Measurements from ENCODE around the gene MRPL55. TPM values are rescaled to one million over a fixed set of nuclear protein-coding genes. Genes with fewer than 3 reads are reported as not detected.

Gene MRPL55
- polyA plus RNA-seq, 1 donor from 2014 or later: 168 TPM

DNA sequence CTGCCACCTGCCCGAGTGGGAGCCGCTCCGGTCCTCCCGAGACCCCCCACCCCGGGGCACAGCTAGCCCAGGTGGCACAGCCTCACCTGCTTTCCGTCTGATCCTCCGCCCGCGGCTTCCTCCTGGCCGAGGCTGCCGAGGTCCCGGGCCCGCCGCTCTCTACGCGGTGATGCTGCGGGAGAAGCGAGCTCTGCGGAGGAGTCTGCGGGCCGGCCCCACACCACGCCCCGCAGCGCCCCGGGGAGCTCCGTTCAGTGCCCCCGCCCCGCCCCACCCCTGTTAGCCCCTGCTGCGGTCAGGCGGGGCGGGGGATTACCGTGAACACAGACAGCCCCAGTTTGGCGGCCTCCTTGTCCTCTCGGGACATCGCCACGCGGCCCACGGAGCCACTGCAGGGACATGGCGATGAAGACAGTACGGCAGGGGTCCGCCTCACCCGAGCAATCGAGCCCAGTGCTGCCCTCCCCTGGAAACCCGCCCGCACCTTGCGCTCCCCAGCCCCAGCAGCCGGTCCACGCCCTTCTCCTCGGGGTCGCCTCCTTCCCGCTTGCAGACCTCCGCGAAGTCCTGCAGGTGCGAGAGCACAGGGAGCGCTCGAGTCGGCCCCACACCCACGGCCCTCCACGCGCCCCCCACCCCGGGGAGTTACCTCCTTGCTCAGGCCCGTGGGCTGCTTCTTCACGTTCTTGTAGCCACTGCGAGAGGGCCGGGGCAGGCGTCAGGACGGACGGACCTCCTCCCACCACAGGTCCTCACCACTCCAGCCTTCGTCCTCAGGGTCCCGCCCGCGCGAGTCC, 6.9 kb downstream of the MRPL55 start:
- Histone ChIP-seq H3K36me3 (ENCODE audit: insufficient read depth, low read length) (no peaks in the 10 kb centered on the region), H3K79me2 (replicated peaks; ENCODE audit: insufficient read depth, low read length) (peaks cover 12% of the 10 kb centered on the region), H4K20me1 (ENCODE audit: insufficient read depth) (no peaks in the 10 kb centered on the region)

DNA sequence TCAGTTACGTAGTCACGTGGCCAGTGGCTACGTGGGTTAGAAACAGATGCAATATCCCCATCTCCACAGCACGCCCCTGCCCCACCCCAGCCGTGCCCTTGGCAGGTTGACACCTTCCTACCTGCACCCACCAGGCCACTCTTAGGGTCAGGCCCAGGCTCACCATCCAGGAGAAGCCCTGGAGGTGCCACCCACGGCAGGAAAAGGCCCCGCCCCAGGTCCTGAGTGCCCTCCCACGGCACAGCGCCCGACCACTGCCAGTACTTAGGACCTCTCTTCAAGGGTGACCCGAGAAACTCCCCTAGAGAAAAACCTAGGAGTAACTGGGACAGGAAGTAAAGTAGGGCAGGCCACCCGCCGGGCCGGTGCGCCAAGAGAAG, 7.5 kb downstream of the MRPL55 start:
- Histone ChIP-seq H3K36me3 (ENCODE audit: insufficient read depth, low read length) (peaks cover 3% of the 10 kb centered on the region), H2AFZ (ENCODE audit: low read depth, low read length) (no peak overlapping the region), H3K4me2 (ENCODE audit: low read length) (peak overlapping the region; percentile 62), H3K9me2 (ENCODE audit: insufficient read depth, low read length) (no peaks in the 10 kb centered on the region), H3K9me3 (ENCODE audit: low read length) (no peaks in the 10 kb centered on the region), H3K27me3 (ENCODE audit: insufficient read depth, low read depth, low read length) (no peaks in the 10 kb centered on the region), H3K27ac (ENCODE audit: low read length) (no peak overlapping the region), H3K9ac (ENCODE audit: low read length) (peak overlapping the region; percentile 92), H4K20me1 (ENCODE audit: insufficient read depth) (no peaks in the 10 kb centered on the region), H3K4me3 (ENCODE audit: low read length) (peak overlapping the region; percentile 85), H3K79me2 (replicated peaks; ENCODE audit: insufficient read depth, low read length) (peaks cover 13% of the 10 kb centered on the region), H3F3A (ENCODE audit: insufficient read depth, low read length, poor library complexity, severe bottlenecking) (no peaks in the 10 kb centered on the region)
- TF ChIP-seq POLR2AphosphoS5 (IDR thresholded peaks at IDR 0.05): no peak
- TF ChIP-seq, protein P1, sequence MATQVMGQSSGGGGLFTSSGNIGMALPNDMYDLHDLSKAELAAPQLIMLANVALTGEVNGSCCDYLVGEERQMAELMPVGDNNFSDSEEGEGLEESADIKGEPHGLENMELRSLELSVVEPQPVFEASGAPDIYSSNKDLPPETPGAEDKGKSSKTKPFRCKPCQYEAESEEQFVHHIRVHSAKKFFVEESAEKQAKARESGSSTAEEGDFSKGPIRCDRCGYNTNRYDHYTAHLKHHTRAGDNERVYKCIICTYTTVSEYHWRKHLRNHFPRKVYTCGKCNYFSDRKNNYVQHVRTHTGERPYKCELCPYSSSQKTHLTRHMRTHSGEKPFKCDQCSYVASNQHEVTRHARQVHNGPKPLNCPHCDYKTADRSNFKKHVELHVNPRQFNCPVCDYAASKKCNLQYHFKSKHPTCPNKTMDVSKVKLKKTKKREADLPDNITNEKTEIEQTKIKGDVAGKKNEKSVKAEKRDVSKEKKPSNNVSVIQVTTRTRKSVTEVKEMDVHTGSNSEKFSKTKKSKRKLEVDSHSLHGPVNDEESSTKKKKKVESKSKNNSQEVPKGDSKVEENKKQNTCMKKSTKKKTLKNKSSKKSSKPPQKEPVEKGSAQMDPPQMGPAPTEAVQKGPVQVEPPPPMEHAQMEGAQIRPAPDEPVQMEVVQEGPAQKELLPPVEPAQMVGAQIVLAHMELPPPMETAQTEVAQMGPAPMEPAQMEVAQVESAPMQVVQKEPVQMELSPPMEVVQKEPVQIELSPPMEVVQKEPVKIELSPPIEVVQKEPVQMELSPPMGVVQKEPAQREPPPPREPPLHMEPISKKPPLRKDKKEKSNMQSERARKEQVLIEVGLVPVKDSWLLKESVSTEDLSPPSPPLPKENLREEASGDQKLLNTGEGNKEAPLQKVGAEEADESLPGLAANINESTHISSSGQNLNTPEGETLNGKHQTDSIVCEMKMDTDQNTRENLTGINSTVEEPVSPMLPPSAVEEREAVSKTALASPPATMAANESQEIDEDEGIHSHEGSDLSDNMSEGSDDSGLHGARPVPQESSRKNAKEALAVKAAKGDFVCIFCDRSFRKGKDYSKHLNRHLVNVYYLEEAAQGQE (IDR thresholded peaks at IDR 0.05; ENCODE audit: borderline replicate concordance): no peak
- TF ChIP-seq TAF1 (IDR thresholded peaks at IDR 0.05; ENCODE audit: low read depth): no peak
- TF ChIP-seq, protein P2, sequence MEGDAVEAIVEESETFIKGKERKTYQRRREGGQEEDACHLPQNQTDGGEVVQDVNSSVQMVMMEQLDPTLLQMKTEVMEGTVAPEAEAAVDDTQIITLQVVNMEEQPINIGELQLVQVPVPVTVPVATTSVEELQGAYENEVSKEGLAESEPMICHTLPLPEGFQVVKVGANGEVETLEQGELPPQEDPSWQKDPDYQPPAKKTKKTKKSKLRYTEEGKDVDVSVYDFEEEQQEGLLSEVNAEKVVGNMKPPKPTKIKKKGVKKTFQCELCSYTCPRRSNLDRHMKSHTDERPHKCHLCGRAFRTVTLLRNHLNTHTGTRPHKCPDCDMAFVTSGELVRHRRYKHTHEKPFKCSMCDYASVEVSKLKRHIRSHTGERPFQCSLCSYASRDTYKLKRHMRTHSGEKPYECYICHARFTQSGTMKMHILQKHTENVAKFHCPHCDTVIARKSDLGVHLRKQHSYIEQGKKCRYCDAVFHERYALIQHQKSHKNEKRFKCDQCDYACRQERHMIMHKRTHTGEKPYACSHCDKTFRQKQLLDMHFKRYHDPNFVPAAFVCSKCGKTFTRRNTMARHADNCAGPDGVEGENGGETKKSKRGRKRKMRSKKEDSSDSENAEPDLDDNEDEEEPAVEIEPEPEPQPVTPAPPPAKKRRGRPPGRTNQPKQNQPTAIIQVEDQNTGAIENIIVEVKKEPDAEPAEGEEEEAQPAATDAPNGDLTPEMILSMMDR (IDR thresholded peaks at IDR 0.05; ENCODE audit: poor library complexity, severe bottlenecking): no peak
- no peak for TF ChIP-seq SMC3 (conservative IDR thresholded peaks at IDR 0.05; ENCODE audit: poor library complexity)
- TF ChIP-seq EP300 (conservative IDR thresholded peaks at IDR 0.05; ENCODE audit: poor library complexity, severe bottlenecking): no peak
- TF ChIP-seq MXI1 (conservative IDR thresholded peaks at IDR 0.05; ENCODE audit: poor library complexity, severe bottlenecking): no peak
- TF ChIP-seq EZH2 (IDR thresholded peaks at IDR 0.05; ENCODE audit: borderline replicate concordance, insufficient read depth, low read length, poor library complexity, severe bottlenecking): no peak
- TF ChIP-seq RAD21 (conservative IDR thresholded peaks at IDR 0.05): no peak

More for the DNA sequence above, 6.9 kb downstream of the MRPL55 start:
- H3K9ac ChIP-seq (ENCODE audit: low read length): peak overlapping the region; percentile 92
- no peaks in the 10 kb centered on the region for H3F3A ChIP-seq (ENCODE audit: insufficient read depth, low read length, poor library complexity, severe bottlenecking)
- peak overlapping the region; percentile 85 for H3K4me3 ChIP-seq (ENCODE audit: low read length)
- H3K9me2 ChIP-seq (ENCODE audit: insufficient read depth, low read length): no peaks in the 10 kb centered on the region
- no peaks in the 10 kb centered on the region for H3K9me3 ChIP-seq (ENCODE audit: low read length)
- H3K4me2 ChIP-seq (ENCODE audit: low read length): peak overlapping the region; percentile 62
- H3K27ac ChIP-seq (ENCODE audit: low read length): peak overlapping the region; percentile 89
- no peaks in the 10 kb centered on the region for H3K27me3 ChIP-seq (ENCODE audit: insufficient read depth, low read depth, low read length)
- TF ChIP-seq, protein P1 (IDR thresholded peaks at IDR 0.05; ENCODE audit: borderline replicate concordance): no peak
- TF ChIP-seq SMC3 (conservative IDR thresholded peaks at IDR 0.05; ENCODE audit: poor library complexity) (peak; percentile 24), EZH2 (IDR thresholded peaks at IDR 0.05; ENCODE audit: borderline replicate concordance, insufficient read depth, low read length, poor library complexity, severe bottlenecking) (no peak), POLR2AphosphoS5 (IDR thresholded peaks at IDR 0.05) (no peak), TAF1 (IDR thresholded peaks at IDR 0.05; ENCODE audit: low read depth) (no peak), MXI1 (conservative IDR thresholded peaks at IDR 0.05; ENCODE audit: poor library complexity, severe bottlenecking) (no peak), RAD21 (conservative IDR thresholded peaks at IDR 0.05) (no peak), EP300 (conservative IDR thresholded peaks at IDR 0.05; ENCODE audit: poor library complexity, severe bottlenecking) (no peak)
- TF ChIP-seq, protein P2 (IDR thresholded peaks at IDR 0.05; ENCODE audit: poor library complexity, severe bottlenecking): peak; percentile 30
- no peak overlapping the region for H2AFZ ChIP-seq (ENCODE audit: low read depth, low read length)
